ENCODE measurements around the gene TRERF1.

Gene TRERF1

GRCh38 chr6:42390228-42390934 lies 61.3 kb downstream of the TRERF1 start:
- H3K4me1 Mint-ChIP-seq (ENCODE audit: low read depth) = peaks cover 92% of the 10 kb centered on the region
- intact Hi-C loops (cut with micrococcal nuclease) = no loop called here
- H3K27me3 Mint-ChIP-seq = no peaks in the 10 kb centered on the region
- peaks cover 36% of the 10 kb centered on the region for H3K36me3 Mint-ChIP-seq (ENCODE audit: low read depth)
- no peak overlapping the region for H3K27ac Mint-ChIP-seq
- H3K4me3 Mint-ChIP-seq = no peak overlapping the region
- H3K9me3 Mint-ChIP-seq = no peaks in the 10 kb centered on the region

DNA sequence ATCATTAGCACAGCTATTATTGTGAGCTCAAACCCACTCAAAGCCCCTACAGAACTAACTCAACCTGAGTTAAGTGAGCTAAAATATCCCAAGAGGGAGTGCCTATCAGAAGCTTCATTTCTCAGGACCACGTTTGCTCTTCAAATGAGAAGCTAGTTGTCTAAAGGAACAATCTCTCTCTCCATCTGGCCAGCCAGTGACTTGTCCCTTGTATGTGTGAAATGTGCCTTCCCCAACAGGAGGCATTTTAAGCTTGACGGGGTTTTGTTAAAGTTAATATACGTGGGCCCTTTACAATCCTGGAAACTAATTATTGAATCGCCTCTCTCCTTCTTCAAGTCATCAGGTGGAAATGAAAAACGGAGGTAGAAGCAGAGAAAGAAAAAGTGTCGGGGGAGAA lies 62.0 kb downstream of the TRERF1 start:
- Mint-ChIP-seq H3K36me3 (ENCODE audit: low read depth) (peaks cover 39% of the 10 kb centered on the region), H3K27me3 (no peaks in the 10 kb centered on the region), H3K27ac (no peak overlapping the region), H3K9me3 (no peaks in the 10 kb centered on the region), H3K4me3 (no peak overlapping the region), H3K4me1 (ENCODE audit: low read depth) (peaks cover 89% of the 10 kb centered on the region)
- intact Hi-C loops (cut with micrococcal nuclease) = no loop called here

GRCh38 chr6:42388046-42388445 lies 63.7 kb downstream of the TRERF1 start:
- H3K4me3 Mint-ChIP-seq = no peak overlapping the region
- H3K36me3 Mint-ChIP-seq (ENCODE audit: low read depth) = peaks cover 47% of the 10 kb centered on the region
- H3K9me3 Mint-ChIP-seq = no peaks in the 10 kb centered on the region
- H3K27me3 Mint-ChIP-seq = no peaks in the 10 kb centered on the region
- H3K27ac Mint-ChIP-seq = no peak overlapping the region
- intact Hi-C loops (cut with micrococcal nuclease) = no loop called here
- peaks cover 79% of the 10 kb centered on the region for H3K4me1 Mint-ChIP-seq (ENCODE audit: low read depth)

- Mint-ChIP-seq H3K9me3 (no peaks in the 10 kb centered on the region), H3K27me3 (no peaks in the 10 kb centered on the region), H3K4me1 (ENCODE audit: low read depth) (peaks cover 76% of the 10 kb centered on the region), H3K36me3 (ENCODE audit: low read depth) (peaks cover 47% of the 10 kb centered on the region), H3K4me3 (no peak overlapping the region), H3K27ac (peak overlapping the region; percentile 40)
- intact Hi-C loops (cut with micrococcal nuclease) = no loop called here
These were observed 64.4 kb downstream of the TRERF1 start for GRCh38 chr6:42387336-42387735.

- no peak overlapping the region for H3K27ac Mint-ChIP-seq
These were observed 66.4 kb downstream of the TRERF1 start for GRCh38 chr6:42385339-42385738.

GRCh38 chr6:42383421-42384205 lies 68.1 kb downstream of the TRERF1 start:
- Mint-ChIP-seq H3K36me3 (ENCODE audit: low read depth) (peaks cover 39% of the 10 kb centered on the region), H3K4me1 (ENCODE audit: low read depth) (peaks cover 70% of the 10 kb centered on the region), H3K27me3 (no peaks in the 10 kb centered on the region), H3K4me3 (no peak overlapping the region), H3K9me3 (no peaks in the 10 kb centered on the region), H3K27ac (no peak overlapping the region)
- intact Hi-C loops (cut with micrococcal nuclease) = no loop called here

More at GRCh38 chr6:42385339-42385738, 66.4 kb downstream of the TRERF1 start:
- H3K4me3 Mint-ChIP-seq = no peak overlapping the region
- no peaks in the 10 kb centered on the region for H3K27me3 Mint-ChIP-seq
- intact Hi-C loops (cut with micrococcal nuclease) = no loop called here
- H3K9me3 Mint-ChIP-seq = no peaks in the 10 kb centered on the region
- peaks cover 72% of the 10 kb centered on the region for H3K4me1 Mint-ChIP-seq (ENCODE audit: low read depth)
- H3K36me3 Mint-ChIP-seq (ENCODE audit: low read depth) = peaks cover 38% of the 10 kb centered on the region

DNA sequence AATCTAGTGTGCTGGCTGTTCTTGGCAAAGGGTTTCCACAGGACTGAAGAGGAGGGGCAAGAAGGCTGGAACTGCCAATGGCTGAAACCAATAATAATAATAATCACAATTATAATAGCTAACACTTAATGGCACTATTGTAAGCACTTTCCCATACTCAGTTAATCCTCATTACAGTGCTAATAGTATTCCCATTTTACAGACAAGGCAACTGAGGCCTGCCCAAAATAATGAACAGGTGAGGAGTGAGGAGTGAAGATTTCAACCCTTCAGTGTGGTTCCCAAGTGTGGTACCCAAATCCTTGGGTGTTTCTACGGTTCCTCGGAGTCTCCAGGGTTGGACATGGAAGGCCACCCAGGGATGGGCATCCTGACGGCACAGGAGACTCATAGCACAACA lies 69.9 kb downstream of the TRERF1 start:
- H3K36me3 Mint-ChIP-seq (ENCODE audit: low read depth) = peaks cover 49% of the 10 kb centered on the region

GRCh38 chr6:42380228-42380979 lies 71.3 kb downstream of the TRERF1 start:
- H3K9me3 Mint-ChIP-seq = no peaks in the 10 kb centered on the region
- no peaks in the 10 kb centered on the region for H3K27me3 Mint-ChIP-seq
- peaks cover 48% of the 10 kb centered on the region for H3K36me3 Mint-ChIP-seq (ENCODE audit: low read depth)
- intact Hi-C loops (cut with micrococcal nuclease) = no loop called here
- H3K4me3 Mint-ChIP-seq = no peak overlapping the region
- peaks cover 71% of the 10 kb centered on the region for H3K4me1 Mint-ChIP-seq (ENCODE audit: low read depth)
- H3K27ac Mint-ChIP-seq = peak overlapping the region; percentile 84

More for the DNA sequence above, 69.9 kb downstream of the TRERF1 start:
- no peaks in the 10 kb centered on the region for H3K27me3 Mint-ChIP-seq
- intact Hi-C loops (cut with micrococcal nuclease) = no loop called here
- H3K27ac Mint-ChIP-seq = peak overlapping the region; percentile 84
- no peaks in the 10 kb centered on the region for H3K9me3 Mint-ChIP-seq
- H3K4me1 Mint-ChIP-seq (ENCODE audit: low read depth) = peaks cover 70% of the 10 kb centered on the region
- H3K4me3 Mint-ChIP-seq = no peak overlapping the region

DNA sequence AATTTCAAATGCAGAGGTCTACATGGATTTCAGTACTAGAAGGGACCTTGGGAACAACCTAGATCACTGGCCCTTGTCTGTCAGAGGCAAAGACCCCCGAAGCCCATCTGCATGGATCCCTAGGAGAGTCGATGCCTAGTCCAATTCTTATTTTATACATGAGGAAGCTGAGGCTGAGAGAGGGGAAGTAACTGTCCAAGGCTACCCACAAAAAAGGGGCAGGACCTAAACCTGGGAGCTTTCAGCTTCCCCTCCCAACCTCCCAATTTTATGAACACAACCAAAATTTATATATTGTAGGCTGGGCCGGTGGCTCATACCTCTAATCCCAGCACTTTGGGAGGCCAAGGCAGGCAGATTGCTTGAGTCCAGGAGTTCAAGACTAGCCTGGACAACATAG lies 73.2 kb downstream of the TRERF1 start:
- peaks cover 37% of the 10 kb centered on the region for H3K36me3 Mint-ChIP-seq (ENCODE audit: low read depth)
- H3K4me3 Mint-ChIP-seq = peak overlapping the region; percentile 40
- H3K27me3 Mint-ChIP-seq = no peaks in the 10 kb centered on the region
- peaks cover 81% of the 10 kb centered on the region for H3K4me1 Mint-ChIP-seq (ENCODE audit: low read depth)
- H3K9me3 Mint-ChIP-seq = no peaks in the 10 kb centered on the region
- intact Hi-C loops (cut with micrococcal nuclease) = no loop called here
- H3K27ac Mint-ChIP-seq = peak overlapping the region; percentile 84

DNA sequence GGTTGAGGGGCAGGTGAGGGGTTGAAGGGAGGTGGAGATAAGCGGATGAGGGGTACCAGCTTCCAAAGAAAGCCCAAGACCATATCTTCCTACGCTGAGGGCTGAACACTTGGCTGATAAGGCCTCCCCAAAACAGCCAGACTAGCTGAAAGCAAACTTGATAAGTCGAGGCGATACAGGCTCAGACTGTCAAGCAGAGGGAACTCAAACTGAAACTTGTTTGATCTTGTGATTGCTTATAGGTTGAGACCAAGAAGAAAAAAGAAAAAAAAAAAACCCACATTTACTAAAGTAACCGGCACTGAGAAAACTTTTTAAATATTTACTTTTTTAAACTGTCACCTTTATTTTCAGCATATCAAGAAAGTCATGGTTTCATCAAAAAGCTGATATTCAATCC lies 73.6 kb downstream of the TRERF1 start:
- Mint-ChIP-seq H3K4me1 (ENCODE audit: low read depth) (peaks cover 81% of the 10 kb centered on the region), H3K27ac (peak overlapping the region; percentile 84), H3K9me3 (no peaks in the 10 kb centered on the region), H3K4me3 (peak overlapping the region; percentile 23), H3K36me3 (ENCODE audit: low read depth) (peaks cover 33% of the 10 kb centered on the region), H3K27me3 (no peaks in the 10 kb centered on the region)
- intact Hi-C loops (cut with micrococcal nuclease) = no loop called here

GRCh38 chr6:42375007-42375635 lies 76.6 kb downstream of the TRERF1 start:
- no peak overlapping the region for H3K4me3 Mint-ChIP-seq
- peaks cover 24% of the 10 kb centered on the region for H3K36me3 Mint-ChIP-seq (ENCODE audit: low read depth)
- no peaks in the 10 kb centered on the region for H3K27me3 Mint-ChIP-seq
- H3K9me3 Mint-ChIP-seq = no peaks in the 10 kb centered on the region
- H3K4me1 Mint-ChIP-seq (ENCODE audit: low read depth) = peaks cover 89% of the 10 kb centered on the region
- intact Hi-C loops (cut with micrococcal nuclease) = no loop called here
- peak overlapping the region; percentile 80 for H3K27ac Mint-ChIP-seq

- peak overlapping the region; percentile 76 for H3K27ac Mint-ChIP-seq
- H3K4me3 Mint-ChIP-seq = peak overlapping the region; percentile 53
- H3K4me1 Mint-ChIP-seq (ENCODE audit: low read depth) = peaks cover 89% of the 10 kb centered on the region
- H3K36me3 Mint-ChIP-seq (ENCODE audit: low read depth) = peaks cover 16% of the 10 kb centered on the region
- no peaks in the 10 kb centered on the region for H3K27me3 Mint-ChIP-seq
- intact Hi-C loops (cut with micrococcal nuclease) = no loop called here
- H3K9me3 Mint-ChIP-seq = no peaks in the 10 kb centered on the region
These were observed 77.6 kb downstream of the TRERF1 start for GRCh38 chr6:42374018-42374669.

- intact Hi-C loops (cut with micrococcal nuclease) = no loop called here
- Mint-ChIP-seq H3K9me3 (no peaks in the 10 kb centered on the region), H3K4me3 (peak overlapping the region; percentile 10), H3K27me3 (no peaks in the 10 kb centered on the region), H3K36me3 (ENCODE audit: low read depth) (peaks cover 13% of the 10 kb centered on the region), H3K4me1 (ENCODE audit: low read depth) (peaks cover 89% of the 10 kb centered on the region), H3K27ac (peak overlapping the region; percentile 76)
These were observed 79.0 kb downstream of the TRERF1 start for GRCh38 chr6:42372699-42373098.

Data from dendritic cell treated with granulocyte-macrophage colony-stimulating factor and Interleukin-4, amounts not matched to agents 40 ng/mL and 50 ng/mL, for 4 days (primary cell).